ENCODE measurements around the gene SIN3B. TPM values are rescaled to one million over a fixed set of nuclear protein-coding genes. Genes with fewer than 3 reads are reported as not detected.

SIN3B gene
- total RNA-seq, 1 donor: 24.2 TPM

GRCh38 chr19:16878181-16878965 lies 49.2 kb downstream of the SIN3B start:
- Histone ChIP-seq H3K36me3 (ENCODE audit: insufficient read depth, low read length) (peaks cover 30% of the 10 kb centered on the region), H3K4me3 (ENCODE audit: insufficient read depth, low read length) (no peak overlapping the region), H3K27ac (ENCODE audit: low read depth, low read length) (no peak overlapping the region), H2AFZ (ENCODE audit: low read length) (no peak overlapping the region), H3K79me2 (ENCODE audit: insufficient read depth, low read length) (peaks cover 18% of the 10 kb centered on the region), H3K4me2 (ENCODE audit: insufficient read depth, low read length) (no peak overlapping the region), H3K9me3 (ENCODE audit: low read depth, low read length) (peaks cover 8% of the 10 kb centered on the region), H3K4me1 (ENCODE audit: insufficient read depth, low read length) (peaks cover 3% of the 10 kb centered on the region), H3K27me3 (ENCODE audit: insufficient read depth, low read length) (no peaks in the 10 kb centered on the region), H4K20me1 (ENCODE audit: insufficient read depth, low read length) (peaks cover 37% of the 10 kb centered on the region)
- no peak for DNase-seq (ENCODE audit: insufficient read length, low spot score, missing footprints)
- TF ChIP-seq CTCF (IDR thresholded peaks at IDR 0.05; ENCODE audit: extremely low read depth, low read depth, low read length): no peak

GRCh38 chr19:16880884-16881554 lies 51.8 kb downstream of the SIN3B start:
- no peak for DNase-seq (ENCODE audit: insufficient read length, low spot score, missing footprints)
- Histone ChIP-seq H3K36me3 (ENCODE audit: insufficient read depth, low read length) (peaks cover 25% of the 10 kb centered on the region), H3K79me2 (ENCODE audit: insufficient read depth, low read length) (peaks cover under 1% of the 10 kb centered on the region), H3K27ac (ENCODE audit: low read depth, low read length) (no peak overlapping the region), H3K27me3 (ENCODE audit: insufficient read depth, low read length) (no peaks in the 10 kb centered on the region), H3K9me3 (ENCODE audit: low read depth, low read length) (peaks cover 8% of the 10 kb centered on the region), H3K4me1 (ENCODE audit: insufficient read depth, low read length) (peaks cover 3% of the 10 kb centered on the region), H3K4me2 (ENCODE audit: insufficient read depth, low read length) (no peak overlapping the region), H3K4me3 (ENCODE audit: insufficient read depth, low read length) (no peak overlapping the region), H4K20me1 (ENCODE audit: insufficient read depth, low read length) (peaks cover 15% of the 10 kb centered on the region), H2AFZ (ENCODE audit: low read length) (no peak overlapping the region)
- TF ChIP-seq CTCF (IDR thresholded peaks at IDR 0.05; ENCODE audit: extremely low read depth, low read depth, low read length): no peak

GRCh38 chr19:16882146-16882545 lies 52.9 kb downstream of the SIN3B start:
- Histone ChIP-seq H3K4me2 (ENCODE audit: insufficient read depth, low read length) (no peak overlapping the region), H3K79me2 (ENCODE audit: insufficient read depth, low read length) (no peaks in the 10 kb centered on the region), H3K4me3 (ENCODE audit: insufficient read depth, low read length) (no peak overlapping the region), H3K27ac (ENCODE audit: low read depth, low read length) (no peak overlapping the region), H3K36me3 (ENCODE audit: insufficient read depth, low read length) (peaks cover 21% of the 10 kb centered on the region), H3K4me1 (ENCODE audit: insufficient read depth, low read length) (peaks cover 3% of the 10 kb centered on the region), H3K9me3 (ENCODE audit: low read depth, low read length) (peaks cover 8% of the 10 kb centered on the region), H2AFZ (ENCODE audit: low read length) (no peak overlapping the region), H4K20me1 (ENCODE audit: insufficient read depth, low read length) (peaks cover 5% of the 10 kb centered on the region), H3K27me3 (ENCODE audit: insufficient read depth, low read length) (no peaks in the 10 kb centered on the region)
- no peak for TF ChIP-seq CTCF (IDR thresholded peaks at IDR 0.05; ENCODE audit: extremely low read depth, low read depth, low read length)
- DNase-seq (ENCODE audit: insufficient read length, low spot score, missing footprints): no peak

GRCh38 chr19:16883522-16883921 lies 54.3 kb downstream of the SIN3B start:
- Histone ChIP-seq H4K20me1 (ENCODE audit: insufficient read depth, low read length) (no peaks in the 10 kb centered on the region), H3K27me3 (ENCODE audit: insufficient read depth, low read length) (no peaks in the 10 kb centered on the region), H3K79me2 (ENCODE audit: insufficient read depth, low read length) (no peaks in the 10 kb centered on the region), H3K4me3 (ENCODE audit: insufficient read depth, low read length) (no peak overlapping the region), H2AFZ (ENCODE audit: low read length) (no peak overlapping the region), H3K27ac (ENCODE audit: low read depth, low read length) (no peak overlapping the region), H3K4me1 (ENCODE audit: insufficient read depth, low read length) (no peaks in the 10 kb centered on the region), H3K36me3 (ENCODE audit: insufficient read depth, low read length) (peaks cover 8% of the 10 kb centered on the region), H3K9me3 (ENCODE audit: low read depth, low read length) (peaks cover 8% of the 10 kb centered on the region), H3K4me2 (ENCODE audit: insufficient read depth, low read length) (no peak overlapping the region)
- no peak for TF ChIP-seq CTCF (IDR thresholded peaks at IDR 0.05; ENCODE audit: extremely low read depth, low read depth, low read length)
- no peak for DNase-seq (ENCODE audit: insufficient read length, low spot score, missing footprints)
